ENCODE measurements around the gene KRTAP4-9.
"Not testable (repeated sequence)": the region's sequence is repeated elsewhere in the genome, so short reads cannot be mapped to it uniquely, and the experiment has no call there.

Gene KRTAP4-9

DNA sequence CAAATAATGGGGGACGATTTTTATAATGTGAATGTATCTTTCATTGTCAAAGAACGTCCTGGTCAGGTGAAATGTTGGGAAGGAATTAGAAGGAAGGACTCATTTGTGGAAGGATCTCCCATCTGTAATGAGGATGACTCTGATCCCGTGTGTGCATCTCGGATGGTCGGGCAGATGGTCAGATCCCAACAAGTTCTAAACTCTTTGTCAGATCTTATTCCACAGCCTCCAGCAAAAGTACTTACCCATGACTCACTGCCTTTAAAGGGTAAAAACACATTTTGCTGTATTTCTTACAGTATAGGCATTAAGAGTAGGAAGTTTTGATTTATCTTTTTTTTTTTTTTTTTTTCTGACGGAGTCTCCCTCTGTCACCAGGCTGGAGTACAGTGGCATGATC is 6.7 kb upstream of the KRTAP4-9 start:
- DNase-seq: no peak

DNA sequence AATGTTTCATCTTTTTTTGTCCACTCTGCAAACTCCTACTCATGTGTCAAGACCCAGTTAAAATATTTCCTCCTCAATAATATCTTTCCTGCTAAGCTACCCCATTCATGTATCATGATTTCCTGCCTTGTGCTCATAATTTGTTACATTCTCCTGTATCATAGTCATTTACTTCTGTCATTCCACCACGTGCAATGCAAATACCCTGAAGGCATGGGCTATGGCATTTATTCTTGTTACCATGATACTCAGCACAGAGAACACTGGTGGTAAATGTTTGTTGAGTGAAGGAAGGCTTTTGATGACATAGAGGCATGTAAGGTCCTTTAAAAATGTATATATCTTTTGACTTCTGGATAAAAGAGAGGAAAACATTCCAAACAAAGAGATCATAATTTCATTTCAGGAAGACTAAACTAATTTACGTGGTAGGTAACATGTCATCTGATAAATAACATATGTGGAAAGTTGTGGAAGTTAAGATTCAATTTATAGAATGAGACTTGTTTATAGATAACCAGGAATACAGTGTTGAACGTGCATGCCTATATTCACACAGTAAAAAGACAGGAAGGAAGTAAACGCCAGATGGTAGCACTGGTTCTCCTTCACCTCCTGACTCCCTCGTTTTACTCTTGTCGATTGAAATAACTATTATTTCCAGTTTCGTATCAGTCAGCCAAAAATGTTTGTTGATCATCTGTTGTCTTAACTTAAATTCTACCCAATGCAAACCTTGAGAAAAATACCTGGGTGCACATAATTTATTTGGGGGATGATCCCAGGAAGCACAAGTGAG is 5.3 kb upstream of the KRTAP4-9 start:
- DNase-seq: not testable (repeated sequence)

DNA sequence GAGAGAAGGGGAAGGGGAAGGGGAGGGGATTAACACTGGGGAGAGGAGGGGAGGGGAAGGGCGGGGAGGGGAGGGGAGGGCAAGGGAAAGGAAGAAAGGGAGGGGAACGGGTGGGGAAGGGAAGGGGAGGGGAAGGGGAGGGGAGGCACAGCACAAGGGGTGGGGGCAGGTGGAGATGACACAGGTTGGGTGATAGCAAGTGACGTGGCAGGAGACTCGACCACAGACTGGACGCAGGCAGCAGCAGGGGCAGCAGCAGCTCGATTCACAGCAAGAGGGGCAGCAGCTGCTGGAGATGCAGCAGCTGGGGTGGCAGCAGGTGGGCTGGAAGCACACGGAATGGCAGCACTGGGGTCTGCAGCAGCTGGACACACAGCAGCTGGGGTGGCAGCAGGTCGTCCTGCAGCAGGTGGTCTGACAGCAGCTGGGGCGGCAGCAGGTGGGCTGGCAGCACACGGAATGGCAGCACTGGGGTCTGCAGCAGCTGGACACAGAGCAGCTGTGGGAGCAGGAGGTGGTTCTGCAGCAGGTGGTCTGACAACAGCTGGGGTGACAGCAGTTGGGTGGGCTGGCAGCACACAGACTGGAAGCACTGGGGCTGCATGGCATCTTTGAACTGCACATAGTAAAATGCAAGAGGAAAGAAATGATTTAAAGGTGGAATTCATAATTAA is 3.5 kb upstream of the KRTAP4-9 start, which contains the start of gene KRTAP4-16:
Gene KRTAP4-16 (minus strand): TSS at position 624 of the 674 bp plus-strand sequence. CDS start 0 bp downstream, at position 624.
- DNase-seq: no peak

DNA sequence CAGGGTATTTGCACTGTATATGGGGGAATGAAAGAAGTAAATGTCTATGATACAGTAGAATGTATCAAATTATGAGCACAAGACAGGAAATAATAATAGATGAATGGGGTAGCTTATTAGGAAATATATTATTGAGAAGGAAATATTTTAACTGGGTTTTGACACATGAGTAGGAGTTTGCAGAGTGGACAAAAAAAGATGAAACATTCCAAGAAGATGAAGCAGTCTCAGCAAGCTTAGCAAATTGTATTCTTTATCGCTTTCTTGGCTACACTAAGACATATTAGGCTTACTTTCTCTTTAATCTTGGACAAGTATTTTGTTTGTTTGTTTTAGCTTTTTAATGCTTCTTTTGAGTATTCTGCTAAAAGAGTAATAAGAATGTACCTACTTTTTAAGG is 1.3 kb upstream of the KRTAP4-9 start:
- no peak for DNase-seq

DNA sequence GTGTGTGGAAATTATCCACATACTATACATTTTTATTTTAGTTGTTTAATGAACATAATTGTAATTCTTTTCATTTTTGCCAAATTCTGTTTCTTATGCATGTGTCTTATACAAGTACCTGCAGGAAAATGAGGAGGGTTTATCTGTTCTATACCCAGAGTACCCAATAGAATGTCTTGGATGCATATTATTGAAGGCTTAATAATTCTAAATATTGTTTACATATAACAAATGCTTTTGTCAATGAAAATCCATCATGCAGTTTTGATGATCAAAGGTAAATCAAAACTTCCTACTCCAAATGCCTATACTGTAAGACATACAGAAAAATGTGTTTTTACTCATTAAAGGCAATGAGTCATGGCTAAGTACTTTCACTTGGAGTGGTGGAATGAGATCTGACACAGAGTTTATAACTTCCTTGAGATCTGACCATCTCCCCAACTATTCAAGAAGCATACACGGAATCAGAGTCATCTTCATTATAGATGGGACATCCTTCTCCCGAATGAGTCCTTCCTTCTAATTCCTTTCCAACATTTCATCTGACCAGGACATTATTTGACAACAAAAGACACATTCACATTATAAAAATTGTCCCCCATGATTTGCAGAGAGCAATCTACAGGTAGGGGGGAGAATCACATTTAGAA is 677 bp upstream of the KRTAP4-9 start:
- not testable (repeated sequence) for DNase-seq

DNA sequence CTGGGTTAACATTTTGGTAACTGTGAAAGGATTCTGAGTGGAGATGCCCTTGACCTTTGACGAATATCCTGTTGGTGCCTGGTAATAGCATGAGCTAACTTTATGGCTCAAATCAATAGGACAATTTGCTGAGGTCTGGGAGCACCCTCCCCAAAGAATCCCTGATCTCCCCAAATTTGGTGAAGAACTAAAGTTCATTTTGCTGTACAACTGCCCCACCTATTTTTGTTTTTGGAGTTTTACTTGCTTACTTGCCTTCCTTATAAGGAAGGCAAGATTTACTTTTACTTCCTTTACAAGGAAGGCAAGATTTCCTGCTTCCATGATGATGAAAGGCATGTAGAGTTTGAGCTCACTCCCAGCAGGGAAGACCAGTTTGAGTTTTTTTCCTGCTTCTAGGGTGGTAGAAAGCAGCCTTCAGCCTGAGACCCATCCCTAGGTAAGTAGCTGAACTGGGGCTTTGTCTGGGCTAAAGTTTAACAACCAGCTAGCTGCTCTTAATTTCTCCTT is 2.8 kb downstream of the KRTAP4-9 start:
- no peak for DNase-seq

DNA sequence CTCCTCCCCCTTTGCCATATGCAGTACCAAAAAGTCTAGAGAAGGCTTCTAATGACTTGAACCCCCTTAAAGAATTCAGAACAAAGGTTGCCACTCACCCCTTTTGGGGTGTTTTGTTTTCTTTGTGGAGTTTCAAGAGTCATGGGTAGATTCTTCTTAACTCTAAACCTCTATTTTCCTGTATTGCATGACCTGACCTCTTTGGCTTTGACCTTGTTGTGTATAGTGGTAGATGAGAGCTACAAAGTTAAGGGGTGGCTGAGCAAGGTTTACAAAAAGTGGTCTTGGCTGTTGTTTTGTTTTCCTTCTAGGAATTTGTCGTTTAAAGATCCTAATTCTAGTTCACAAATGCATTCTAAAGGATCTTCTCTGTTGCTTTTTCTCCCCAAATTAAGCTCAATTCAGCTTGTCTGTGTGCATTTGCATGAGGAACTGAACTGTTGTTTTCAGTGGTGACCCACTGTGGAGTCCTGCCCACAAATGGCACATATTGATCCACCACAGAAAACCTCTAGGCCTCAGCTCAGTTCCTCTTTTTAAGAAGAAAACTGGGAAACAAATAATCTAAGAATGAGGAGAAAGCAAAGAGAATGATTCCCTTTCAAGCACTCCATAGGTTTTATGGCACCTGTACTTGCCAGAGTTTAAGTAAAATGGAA is 3.7 kb downstream of the KRTAP4-9 start:
- DNase-seq: not testable (repeated sequence)

DNA sequence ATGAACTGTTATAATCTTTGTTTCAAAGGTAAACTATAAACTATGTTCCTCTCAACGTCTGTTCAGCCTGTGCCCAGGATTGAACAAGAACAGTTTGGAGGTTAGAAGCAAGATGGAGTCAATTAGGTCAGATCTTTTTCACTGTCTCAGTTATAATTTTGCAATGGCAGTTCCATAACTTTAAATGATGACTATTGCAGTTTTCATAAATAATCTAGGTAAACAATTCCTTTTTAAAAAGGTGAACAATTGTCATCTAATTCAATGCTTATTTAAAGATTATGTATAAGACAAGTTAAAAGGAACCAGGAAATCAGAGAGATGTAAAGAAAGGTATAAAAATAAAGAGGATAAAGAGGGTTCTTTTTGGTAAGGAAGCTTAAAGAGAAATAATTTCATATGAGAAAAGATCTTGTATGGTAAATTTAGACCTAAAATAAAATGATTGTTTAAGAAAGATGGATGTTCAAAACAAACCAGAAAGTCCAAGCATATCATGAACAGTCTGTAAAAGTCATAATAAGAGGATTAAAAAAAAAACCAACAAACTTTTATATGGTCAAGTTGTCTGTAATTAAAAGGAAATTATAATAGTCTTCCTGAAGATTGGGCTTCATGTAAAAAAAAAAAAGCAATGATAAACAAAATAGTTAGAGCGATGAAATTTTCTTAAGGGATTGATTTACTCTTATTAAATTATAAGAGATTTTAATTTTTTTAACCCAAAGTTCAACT is 6.1 kb downstream of the KRTAP4-9 start:
- DNase-seq: no peak

DNA sequence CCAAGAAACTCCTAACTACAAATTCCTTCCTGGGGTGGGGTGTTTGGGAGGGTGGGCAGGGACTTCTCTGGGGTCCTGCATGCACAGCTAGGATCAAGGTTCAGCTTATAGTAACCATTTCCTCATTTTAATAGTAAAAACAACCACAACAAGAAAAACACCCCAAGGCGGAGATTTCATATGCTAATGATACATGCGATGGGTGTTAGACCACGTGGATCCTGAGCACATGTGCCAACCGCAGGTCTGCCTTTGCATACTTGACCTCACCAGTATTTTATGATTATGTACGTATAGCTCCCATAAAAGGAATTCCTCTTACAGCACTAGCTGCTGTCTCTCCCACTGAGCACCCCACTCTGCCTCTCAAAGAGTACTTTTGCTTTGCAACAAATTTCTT is 11.1 kb downstream of the KRTAP4-9 start:
- DNase-seq: no peak

DNA sequence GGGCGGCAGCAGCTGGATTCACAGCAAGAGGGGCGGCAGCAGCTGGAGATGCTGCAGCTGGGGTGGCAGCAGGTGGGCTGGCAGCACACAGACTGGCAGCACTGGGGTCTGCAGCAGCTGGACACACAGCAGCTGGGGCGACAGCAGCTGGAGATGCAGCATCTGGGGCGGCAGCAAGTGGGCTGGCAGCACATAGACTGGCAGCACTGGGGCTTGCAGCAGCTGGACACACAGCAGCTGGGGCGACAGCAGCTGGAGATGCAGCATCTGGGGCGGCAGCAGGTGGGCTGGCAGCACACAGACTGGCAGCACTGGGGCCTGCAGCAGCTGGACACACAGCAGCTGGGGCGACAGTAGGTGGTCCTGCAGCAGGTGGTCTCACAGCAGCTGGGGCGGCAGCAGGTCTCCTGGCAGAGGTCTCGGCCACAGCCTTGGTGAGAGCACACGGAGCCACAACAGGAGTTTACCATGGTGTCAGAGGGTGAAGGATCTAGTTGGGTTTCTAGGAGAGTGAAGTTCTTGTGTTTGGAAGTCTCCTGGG is 12.7 kb downstream of the KRTAP4-9 start, which contains the start of gene KRTAP4-11:
Gene KRTAP4-11 (minus strand): TSS at position 528 of the 541 bp plus-strand sequence. CDS start 58 bp downstream, at position 470.
- DNase-seq: not testable (repeated sequence)

DNA sequence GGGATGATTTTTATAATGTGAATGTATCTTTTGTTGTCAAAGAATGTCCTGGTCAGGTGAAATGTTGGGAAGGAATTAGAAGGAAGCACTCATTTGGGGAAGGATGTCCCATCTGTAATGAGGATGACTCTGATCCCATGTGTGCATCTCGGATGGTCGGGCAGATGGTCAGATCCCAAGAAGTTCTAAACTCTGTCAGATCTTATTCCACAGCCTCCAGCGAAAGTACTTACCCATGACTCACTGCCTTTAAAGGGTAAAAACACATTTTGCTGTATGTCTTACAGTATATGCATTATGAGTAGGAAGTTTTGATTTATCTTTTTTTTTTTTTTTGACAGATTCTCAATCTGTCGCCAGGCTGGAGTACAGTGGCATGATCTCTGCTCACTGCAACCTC is 13.5 kb downstream of the KRTAP4-9 start:
- DNase-seq: no peak

DNA sequence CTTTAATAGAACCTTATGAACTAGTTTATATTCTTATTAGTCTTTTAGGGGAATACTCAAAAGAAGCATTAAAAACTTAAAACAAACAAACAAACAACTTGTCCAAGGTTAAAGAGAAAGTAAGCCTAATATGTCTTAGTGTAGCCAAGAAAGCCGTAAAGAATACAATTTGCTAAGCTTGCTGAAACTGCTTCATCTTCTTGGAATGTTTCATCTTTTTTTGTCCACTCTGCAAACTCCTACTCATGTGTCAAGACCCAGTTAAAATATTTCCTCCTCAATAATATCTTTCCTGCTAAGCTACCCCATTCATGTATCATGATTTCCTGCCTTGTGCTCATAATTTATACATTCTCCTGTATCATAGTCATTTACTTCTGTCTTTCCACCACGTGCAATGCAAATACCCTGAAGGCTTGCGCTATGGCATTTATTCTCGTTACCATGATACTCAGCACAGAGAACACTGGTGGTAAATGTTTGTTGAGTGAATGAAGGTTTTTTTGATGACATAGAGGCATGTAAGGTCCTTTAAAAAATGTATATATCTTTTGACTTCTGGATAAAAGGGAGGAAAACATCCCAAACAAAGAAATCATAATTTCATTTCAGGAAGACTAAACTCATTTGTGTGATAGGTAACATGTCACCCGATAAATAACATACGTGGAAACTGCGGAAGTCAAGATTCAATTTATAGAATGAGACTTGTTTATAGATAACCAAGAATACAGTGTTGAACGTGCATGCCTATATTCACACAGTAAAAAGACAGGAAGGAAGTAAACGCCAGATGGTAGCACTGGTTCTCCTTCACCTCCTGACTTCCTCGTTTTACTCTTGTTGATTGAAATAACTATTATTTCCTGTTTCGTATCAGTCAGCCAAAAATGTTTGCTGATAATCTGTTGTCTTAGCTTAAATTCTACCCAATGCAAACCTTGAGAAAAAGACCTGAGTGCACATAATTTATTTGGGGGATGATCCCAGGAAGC is 14.8 kb downstream of the KRTAP4-9 start:
- not testable (repeated sequence) for DNase-seq

DNA sequence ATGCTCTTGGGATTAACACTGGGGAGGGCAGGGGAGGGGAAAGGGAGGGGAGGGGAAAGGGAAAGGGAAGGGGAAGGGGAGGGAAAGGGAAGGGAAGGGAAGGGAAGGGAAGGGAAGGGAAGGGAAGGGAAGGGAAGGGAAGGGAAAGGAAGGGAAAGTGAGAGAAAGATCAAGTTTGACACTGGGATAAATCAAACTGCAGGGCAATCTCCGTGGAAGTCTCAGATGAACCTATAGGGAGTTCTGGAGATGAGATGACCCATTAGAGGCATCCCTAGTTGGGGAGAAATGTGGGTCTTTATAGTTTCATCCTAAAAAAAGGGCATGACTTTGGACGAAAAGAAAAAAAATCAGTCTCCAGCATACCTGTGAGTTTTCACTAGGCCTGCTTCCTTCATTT is 16.6 kb downstream of the KRTAP4-9 start:
- DNase-seq: no peak

DNA sequence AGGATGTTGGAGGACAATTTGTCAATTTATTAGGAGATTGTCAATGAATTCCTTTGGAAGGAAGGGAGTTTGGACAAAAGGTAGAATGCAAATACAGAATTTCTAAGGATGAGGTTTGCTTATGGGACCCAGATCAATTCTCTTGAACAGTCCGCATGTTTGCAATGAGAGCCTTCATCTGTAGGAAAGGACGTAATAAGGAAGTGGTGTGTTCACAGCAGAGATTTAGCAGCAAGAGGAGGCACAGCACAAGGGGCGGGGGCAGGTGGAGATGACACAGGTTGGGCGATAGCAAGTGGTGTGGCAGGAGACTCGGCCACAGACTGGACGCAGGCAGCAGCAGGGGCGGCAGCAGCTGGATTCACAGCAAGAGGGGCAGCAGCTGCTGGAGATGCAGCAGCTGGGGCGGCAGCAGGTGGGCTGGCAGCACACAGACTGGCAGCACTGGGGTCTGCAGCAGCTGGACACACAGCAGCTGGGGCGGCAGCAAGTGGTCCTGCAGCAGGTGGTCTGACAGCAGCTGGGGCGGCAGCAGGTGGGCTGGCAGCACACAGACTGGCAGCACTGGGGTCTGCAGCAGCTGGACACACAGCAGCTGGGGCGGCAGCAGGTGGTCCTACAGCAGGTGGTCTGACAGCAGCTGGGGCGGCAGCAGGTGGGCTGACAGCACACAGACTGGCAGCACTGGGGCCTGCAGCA is 18.3 kb downstream of the KRTAP4-9 start:
- not testable (repeated sequence) for DNase-seq

DNA sequence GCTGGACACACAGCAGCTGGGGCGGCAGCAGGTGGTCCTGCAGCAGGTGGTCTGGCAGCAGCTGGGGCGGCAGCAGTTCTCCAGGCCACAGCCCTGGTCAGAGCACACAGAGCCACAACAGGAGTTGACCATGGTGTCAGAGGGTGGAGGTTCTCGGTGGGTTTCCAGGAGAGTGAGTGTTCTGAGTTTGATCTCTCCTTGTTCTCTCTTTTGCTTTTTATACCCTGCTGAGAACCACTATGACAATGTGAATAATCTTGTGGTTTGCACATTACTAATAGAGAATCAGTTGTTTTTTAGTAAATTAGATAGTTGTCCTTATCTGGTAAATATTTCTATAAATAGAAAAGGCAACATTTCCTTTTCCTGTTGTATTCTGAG is 18.8 kb downstream of the KRTAP4-9 start, which contains the start of gene KRTAP4-12:
Gene KRTAP4-12 (minus strand): TSS at position 192 of the 381 bp plus-strand sequence. CDS start 60 bp downstream, at position 132.
- DNase-seq: not testable (repeated sequence)

DNA sequence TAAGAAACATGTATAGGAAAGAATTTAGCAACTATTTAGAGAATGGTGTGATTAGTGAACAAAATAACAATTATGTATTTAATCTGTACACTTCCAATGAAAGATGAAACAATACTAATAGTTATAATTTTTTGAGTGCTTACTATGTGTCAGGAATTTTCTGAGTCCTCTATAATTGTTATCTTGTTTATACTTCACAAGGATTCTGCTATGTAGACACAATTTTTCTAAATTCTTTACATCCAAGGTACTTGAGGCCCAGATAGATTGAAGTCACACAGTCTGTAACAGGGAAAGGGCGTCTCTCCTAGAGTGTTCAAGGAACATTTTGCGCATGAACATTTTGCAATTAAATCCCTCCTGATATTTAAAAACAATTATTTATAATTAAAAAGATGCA is 19.9 kb downstream of the KRTAP4-9 start:
- DNase-seq: no peak

DNA sequence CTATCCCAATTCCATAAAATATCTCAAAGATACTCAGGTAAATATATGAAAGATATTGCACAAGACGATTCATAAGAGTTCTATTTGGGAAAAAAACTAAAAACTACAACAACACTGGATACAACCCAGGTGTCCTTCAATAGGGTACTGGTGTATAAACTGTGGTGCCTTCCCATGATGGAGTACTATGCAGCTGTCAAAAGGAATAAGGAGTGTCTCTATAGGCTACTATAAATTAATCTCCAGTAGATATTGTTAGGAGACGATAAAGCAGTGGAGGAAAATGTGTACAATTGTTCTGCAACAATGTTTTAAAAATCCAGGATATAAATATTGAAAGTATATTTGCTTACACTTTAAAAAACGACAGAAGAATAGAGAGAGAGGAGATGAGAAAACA is 21.2 kb downstream of the KRTAP4-9 start:
- DNase-seq: no peak

DNA sequence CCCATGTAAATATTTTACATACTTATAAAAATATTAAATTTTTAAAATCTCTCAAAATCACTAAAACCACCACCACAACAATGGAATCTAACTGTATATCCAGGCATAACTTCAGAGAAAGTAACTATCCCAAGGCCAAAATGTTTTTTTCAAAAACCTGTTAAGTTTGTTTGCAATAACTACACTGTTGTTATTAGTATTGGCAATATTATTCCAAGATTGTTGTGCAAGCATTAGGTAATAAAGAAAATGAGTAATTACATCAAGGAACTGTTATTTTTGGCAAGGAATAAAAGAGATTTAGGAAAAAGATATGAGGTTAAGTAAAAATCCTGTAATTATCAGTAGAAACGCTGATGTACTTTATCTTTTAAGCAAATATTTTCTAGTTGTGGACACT is 22.2 kb downstream of the KRTAP4-9 start:
- DNase-seq: no peak

DNA sequence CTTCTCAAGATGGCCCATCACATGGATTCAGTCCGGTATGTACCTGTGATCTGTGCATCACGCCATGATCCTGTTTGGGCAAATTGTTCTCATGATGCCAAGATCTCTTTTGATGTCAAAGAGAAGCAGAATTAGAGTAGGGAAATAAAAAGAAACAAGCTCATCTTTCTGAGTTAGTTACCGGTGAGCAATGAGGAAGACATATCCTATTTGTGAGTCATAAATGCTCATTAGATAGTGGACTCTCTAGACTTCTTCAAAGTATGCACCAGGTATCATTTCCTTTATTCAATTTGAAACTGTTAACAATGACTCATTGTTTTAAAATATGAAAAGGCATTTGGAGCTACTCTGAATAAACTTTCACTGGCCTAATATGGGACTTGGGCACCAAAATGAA is 26.8 kb downstream of the KRTAP4-9 start:
- no peak for DNase-seq

All from SHP77 treated with DMSO at 0.1 percent for 48 hours (cell line).